Measurements from ENCODE around the gene MYO16.
"Not testable (repeated sequence)": the region's sequence is repeated elsewhere in the genome, so short reads cannot be mapped to it uniquely, and the experiment has no call there.

The MYO16 gene

GRCh38 chr13:108987517-108987916, 358.1 kb downstream of the MYO16 start:
- no peak overlapping the region for H3K27ac ChIP-seq
- TF ChIP-seq, protein P1, sequence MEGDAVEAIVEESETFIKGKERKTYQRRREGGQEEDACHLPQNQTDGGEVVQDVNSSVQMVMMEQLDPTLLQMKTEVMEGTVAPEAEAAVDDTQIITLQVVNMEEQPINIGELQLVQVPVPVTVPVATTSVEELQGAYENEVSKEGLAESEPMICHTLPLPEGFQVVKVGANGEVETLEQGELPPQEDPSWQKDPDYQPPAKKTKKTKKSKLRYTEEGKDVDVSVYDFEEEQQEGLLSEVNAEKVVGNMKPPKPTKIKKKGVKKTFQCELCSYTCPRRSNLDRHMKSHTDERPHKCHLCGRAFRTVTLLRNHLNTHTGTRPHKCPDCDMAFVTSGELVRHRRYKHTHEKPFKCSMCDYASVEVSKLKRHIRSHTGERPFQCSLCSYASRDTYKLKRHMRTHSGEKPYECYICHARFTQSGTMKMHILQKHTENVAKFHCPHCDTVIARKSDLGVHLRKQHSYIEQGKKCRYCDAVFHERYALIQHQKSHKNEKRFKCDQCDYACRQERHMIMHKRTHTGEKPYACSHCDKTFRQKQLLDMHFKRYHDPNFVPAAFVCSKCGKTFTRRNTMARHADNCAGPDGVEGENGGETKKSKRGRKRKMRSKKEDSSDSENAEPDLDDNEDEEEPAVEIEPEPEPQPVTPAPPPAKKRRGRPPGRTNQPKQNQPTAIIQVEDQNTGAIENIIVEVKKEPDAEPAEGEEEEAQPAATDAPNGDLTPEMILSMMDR (IDR thresholded peaks at IDR 0.05) = no peak
- no peak for TF ChIP-seq ZFX (IDR thresholded peaks at IDR 0.05; ENCODE audit: borderline replicate concordance)

DNA sequence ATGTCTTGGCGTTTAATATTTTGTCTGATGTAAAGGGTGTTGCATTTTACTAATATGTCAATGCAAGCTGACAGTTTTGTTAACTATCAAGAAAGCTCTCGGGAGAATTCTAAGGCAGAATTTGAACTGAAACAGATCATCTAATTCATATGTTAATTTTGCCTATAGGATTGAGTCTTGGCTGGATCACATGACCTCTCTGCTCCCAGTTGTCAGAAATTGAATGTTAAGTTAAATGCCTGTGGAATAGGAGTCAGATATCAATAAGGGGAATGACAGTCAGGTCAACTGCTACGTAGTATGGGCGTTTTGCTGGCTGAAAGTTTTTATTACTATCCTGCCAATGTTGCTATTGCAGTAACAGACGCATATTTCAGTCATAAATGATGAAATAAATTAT, 358.5 kb downstream of the MYO16 start:
- TF ChIP-seq, protein P1 (IDR thresholded peaks at IDR 0.05) = no peak
- TF ChIP-seq ZFX (IDR thresholded peaks at IDR 0.05; ENCODE audit: borderline replicate concordance) = no peak
- H3K27ac ChIP-seq = no peak overlapping the region

- not testable (repeated sequence) for H3K27ac ChIP-seq
These were observed 362.0 kb downstream of the MYO16 start for GRCh38 chr13:108991416-108991815.

DNA sequence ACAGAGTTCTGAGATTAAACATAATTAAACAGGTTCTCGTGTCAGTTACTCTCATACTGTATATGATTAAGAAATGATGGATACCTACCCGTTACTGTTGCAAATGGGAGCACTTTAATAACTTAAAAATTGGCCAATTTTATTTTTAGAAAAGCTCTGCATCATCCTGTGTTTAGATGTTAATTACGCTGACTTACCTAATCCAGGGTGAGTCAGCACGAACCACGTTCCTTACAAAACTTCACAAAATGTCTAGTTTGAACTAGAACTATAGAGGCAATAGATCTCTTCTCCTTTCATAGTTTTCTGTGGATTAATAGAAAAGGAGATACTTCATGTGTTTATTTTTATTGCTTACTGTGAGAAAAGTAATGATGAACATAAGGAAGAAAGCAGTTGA, 363.9 kb downstream of the MYO16 start:
- no peak overlapping the region for H3K27ac ChIP-seq
- TF ChIP-seq, protein P1 (IDR thresholded peaks at IDR 0.05) = no peak
- no peak for TF ChIP-seq ZFX (IDR thresholded peaks at IDR 0.05; ENCODE audit: borderline replicate concordance)

DNA sequence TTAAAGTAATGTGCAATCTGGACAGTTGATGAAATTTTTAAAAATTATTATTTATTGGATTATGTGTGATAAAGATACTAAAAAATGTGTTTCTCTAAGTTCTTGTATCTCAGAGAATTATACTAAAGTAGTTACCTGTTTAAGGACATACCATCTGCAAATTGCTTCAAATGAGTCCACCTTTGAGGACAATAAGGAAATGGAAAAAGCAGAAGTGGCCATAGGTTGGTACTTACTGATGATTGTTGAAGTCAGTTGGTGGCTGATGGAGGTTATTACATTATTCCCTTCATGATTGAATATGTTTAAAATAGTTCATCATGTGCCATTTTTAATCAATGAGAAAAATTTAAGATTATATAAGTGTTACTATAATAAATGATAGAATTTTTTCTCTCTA, 367.0 kb downstream of the MYO16 start:
- TF ChIP-seq, protein P1 (IDR thresholded peaks at IDR 0.05) = no peak
- TF ChIP-seq ZFX (IDR thresholded peaks at IDR 0.05; ENCODE audit: borderline replicate concordance) = no peak

GRCh38 chr13:109000207-109000606, 370.8 kb downstream of the MYO16 start:
- no peak for TF ChIP-seq ZFX (IDR thresholded peaks at IDR 0.05; ENCODE audit: borderline replicate concordance)
- TF ChIP-seq, protein P1 (IDR thresholded peaks at IDR 0.05) = no peak
- no peak overlapping the region for H3K27ac ChIP-seq

More for the DNA sequence above, 367.0 kb downstream of the MYO16 start:
- no peak overlapping the region for H3K27ac ChIP-seq

GRCh38 chr13:109002934-109003333, 373.5 kb downstream of the MYO16 start:
- TF ChIP-seq, protein P1 (IDR thresholded peaks at IDR 0.05) = no peak
- TF ChIP-seq ZFX (IDR thresholded peaks at IDR 0.05; ENCODE audit: borderline replicate concordance) = no peak
- no peak overlapping the region for H3K27ac ChIP-seq

DNA sequence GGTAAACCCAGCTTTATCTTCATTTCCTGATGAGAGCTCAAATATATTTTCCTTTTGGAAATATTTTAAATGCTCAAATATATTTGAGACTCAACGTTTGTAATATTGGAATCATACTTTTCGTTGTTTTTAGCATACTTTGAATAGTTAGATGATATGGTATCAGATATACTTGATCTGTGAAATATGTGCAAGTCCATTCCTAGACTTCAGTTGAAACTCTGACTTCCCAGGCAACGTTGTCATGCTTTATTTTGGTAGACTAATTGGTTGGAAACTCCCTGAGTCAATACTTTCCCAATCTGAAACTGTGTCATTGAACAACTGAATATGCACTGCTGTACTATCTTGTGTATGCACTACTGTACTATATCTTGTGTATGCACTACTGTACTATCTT, 378.5 kb downstream of the MYO16 start:
- no peak overlapping the region for H3K27ac ChIP-seq
- no peak for TF ChIP-seq ZFX (IDR thresholded peaks at IDR 0.05; ENCODE audit: borderline replicate concordance)
- TF ChIP-seq, protein P1 (IDR thresholded peaks at IDR 0.05) = no peak
